HCT116 (cell line): Measurements from ENCODE around the gene ROR2. TPM values are rescaled to one million over a fixed set of nuclear protein-coding genes. Genes with fewer than 3 reads are reported as not detected.

ENCODE experiments used
- ATAC-seq: fragments of 200-7000 bp; cut with Tn5 transposase; 2 replicates; pipeline ENCODE4 v1.9.1; 2020; ENCODE audit warnings: mild to moderate bottlenecking, moderate library complexity
- BruUV-seq: library from RNA; stranded (reverse); fragments of 400-500 nt; replicated peaks from 2 replicates; lab custom pipeline; 2021; lab: Mats Ljungman, UMichigan
- CTCF ChIA-PET: fragments of 300-600 bp; sonication (Branson Sonifier 250); formaldehyde crosslinking; loops from one replicate; lab custom pipeline; 2021; ENCODE audit warnings: antibody characterized with exemption; lab: Charles Lee
- POLR2A ChIA-PET: fragments of 300-600, 350-600 bp; sonication (Branson Sonifier 250); formaldehyde crosslinking; loops from one replicate; lab custom pipeline; 2021; ENCODE audit warnings: antibody characterized with exemption; lab: Charles Lee
- RAD21 ChIA-PET, 2 experiments: fragments of 300-600 bp; sonication (Branson Sonifier 250); formaldehyde crosslinking; loops; one replicate each; lab custom pipeline; 2023; ENCODE audit warnings: low total read pairs in 2 of 2; ENCODE audit not compliant: uncharacterized antibody in 2 of 2, unreplicated experiment in 2 of 2, low non-redundant PET in 1 of 2; lab: Charles Lee
- DNase-seq: peaks from one replicate; pipeline ENCODE4 v3.0.0-alpha.2; 2010; ENCODE audit warnings: low read depth, low spot score
- H2AFZ ChIP-seq: fragments of 200-600 bp; shearing (Covaris generic), sonication (generic); 2 replicates; pipeline ENCODE4 v1.6.1; 2017; ENCODE audit warnings: low read depth, mixed run types, mixed read lengths, antibody characterized with exemption, low read length; ENCODE audit not compliant: poor library complexity, severe bottlenecking
- H3K27ac ChIP-seq: 2 replicates; pipeline ENCODE4 v1.5.1; 2012; ENCODE audit warnings: low read depth, low read length
- H3K27me3 ChIP-seq: fragments of 200-600 bp; sonication (generic); 2 replicates; pipeline ENCODE4 v1.6.1; 2016; ENCODE audit warnings: mixed run types, low read length, mixed read lengths; ENCODE audit not compliant: insufficient read depth
- H3K36me3 ChIP-seq, 2 experiments: fragments of 200-500 bp in 1 of 2; fragments of 200-600 bp in 1 of 2; sonication (Bioruptor generic) in 1 of 2; sonication (generic) in 1 of 2; 2 replicates each; pipeline versions ENCODE4 v1.5.1 to v1.6.1; 2014 to 2016; ENCODE audit warnings: low read length in 2 of 2, inconsistent platforms in 1 of 2, mixed read lengths in 1 of 2, mixed run types in 1 of 2; ENCODE audit not compliant: insufficient read depth in 2 of 2, control insufficient read depth in 1 of 2
- H3K4me1 ChIP-seq, 2 experiments: fragments of 200-600 bp in 1 of 2; sonication (generic) in 1 of 2; 2 replicates each; pipeline versions ENCODE4 v1.5.1 to v1.6.1; 2012 to 2017; ENCODE audit warnings: low read length in 2 of 2, inconsistent platforms in 1 of 2, mild to moderate bottlenecking in 1 of 2, mixed read lengths in 1 of 2, mixed run types in 1 of 2, moderate library complexity in 1 of 2; ENCODE audit not compliant: insufficient read depth in 2 of 2, control insufficient read depth in 1 of 2
- H3K4me2 ChIP-seq: fragments of 200-600 bp; sonication (generic); 2 replicates; pipeline ENCODE4 v1.6.1; 2017; ENCODE audit warnings: mixed run types, low read length, mixed read lengths
- H3K4me3 ChIP-seq, 2 experiments: fragments of 200-600 bp in 1 of 2; sonication (generic) in 1 of 2; replicated peaks in 1 of 2; 2 replicates each; pipeline ENCODE4 v1.5.1; 2011 to 2016; ENCODE audit warnings: low read length in 2 of 2, control low read depth in 1 of 2, low read depth in 1 of 2, mild to moderate bottlenecking in 1 of 2, mixed read lengths in 1 of 2, mixed run types in 1 of 2
- H3K79me2 ChIP-seq: fragments of 200-600 bp; sonication (generic); 2 replicates; pipeline ENCODE4 v1.6.1; 2017; ENCODE audit warnings: mild to moderate bottlenecking, mixed run types, low read length, moderate library complexity, mixed read lengths; ENCODE audit not compliant: insufficient read depth
- H3K9ac ChIP-seq: fragments of 200-600 bp; sonication (generic); 2 replicates; pipeline ENCODE4 v1.6.1; 2016; ENCODE audit warnings: low read length, mixed read lengths
- H3K9me2 ChIP-seq: fragments of 200-600 bp; sonication (generic), shearing (Covaris generic); 2 replicates; pipeline ENCODE4 v1.6.1; 2017; ENCODE audit warnings: mixed run types, mild to moderate bottlenecking, moderate library complexity; ENCODE audit not compliant: insufficient read depth
- H3K9me3 ChIP-seq, 2 experiments: fragments of 200-500 bp in 1 of 2; fragments of 200-600 bp in 1 of 2; sonication (Bioruptor generic) in 1 of 2; sonication (generic) in 1 of 2; 2 replicates each; pipeline ENCODE4 v1.6.1; 2014 to 2017; ENCODE audit warnings: low read length in 2 of 2, mixed read lengths in 2 of 2, inconsistent platforms in 1 of 2, low read depth in 1 of 2, mild to moderate bottlenecking in 1 of 2, mixed run types in 1 of 2, moderate library complexity in 1 of 2; ENCODE audit not compliant: control insufficient read depth in 1 of 2, insufficient read depth in 1 of 2
- H4K20me1 ChIP-seq: fragments of 200-600 bp; sonication (generic), shearing (Covaris generic); 2 replicates; pipeline ENCODE4 v1.6.1; 2017; ENCODE audit warnings: mixed run types, mild to moderate bottlenecking, moderate library complexity; ENCODE audit not compliant: insufficient read depth
- EGR1 ChIP-seq: IDR thresholded peaks from 2 replicates; pipeline ENCODE4 v1.6.1; 2012; ENCODE audit warnings: low read depth
- ELF1 ChIP-seq: IDR thresholded peaks from 2 replicates; pipeline ENCODE4 v1.6.1; 2012; ENCODE audit warnings: low read depth, borderline replicate concordance
- EZH2 ChIP-seq: fragments of 200-600 bp; sonication (generic); IDR thresholded peaks from 2 replicates; pipeline ENCODE4 v1.6.1; 2017; ENCODE audit warnings: antibody characterized with exemption, mixed run types
- FOSL1 ChIP-seq: IDR thresholded peaks from 2 replicates; pipeline ENCODE4 v1.6.1; 2012; ENCODE audit warnings: low read depth
- JUND ChIP-seq: IDR thresholded peaks from 2 replicates; pipeline ENCODE4 v1.6.1; 2012
- SP1 ChIP-seq: IDR thresholded peaks from 2 replicates; pipeline ENCODE4 v1.6.1; 2012; ENCODE audit warnings: low read depth
- intact Hi-C: fragments of 100-400 bp; cut with micrococcal nuclease; formaldehyde crosslinking; loops from 2 replicates; pipeline ENCODE4 v1.10.0; 2022
- total RNA-seq: library from RNA; stranded (reverse); gene quantifications from one replicate; pipeline ENCODE4 v1.2.1, GENCODE V29; 2021; ENCODE audit not compliant: unreplicated experiment

Gene ROR2
- total RNA-seq, 1 experiment from 2014 or later: 15.7 TPM

GRCh38 chr9:91782708-91783214 lies 167.3 kb downstream of the ROR2 start (continued):
- TF ChIP-seq EZH2: no peak
- TF ChIP-seq, all 23 proteins: peak for 0

GRCh38 chr9:91781906-91782305 lies 168.1 kb downstream of the ROR2 start:
- no peaks in the 10 kb centered on the region for H3K9me2 ChIP-seq
- RAD21 ChIA-PET: no interaction called here
- no peak overlapping the region for H3K9ac ChIP-seq
- H3K4me3 ChIP-seq: no peak overlapping the region
- H3K79me2 ChIP-seq: 0 out of 2 replicates have a peak, but pooled peaks cover 3% of the 10 kb centered on the region
- no peak overlapping the region for H2AFZ ChIP-seq
- no peak overlapping the region for H3K27ac ChIP-seq
- BruUV-seq: no TSS peak
- TF ChIP-seq SP1 (no peak), FOSL1 (no peak), EGR1 (no peak)
- intact Hi-C loops: no loop called here
- H3K9me3 ChIP-seq: no peaks in the 10 kb centered on the region
- no peak overlapping the region for H3K4me2 ChIP-seq
- H3K27me3 ChIP-seq: no peaks in the 10 kb centered on the region
- POLR2A ChIA-PET: no interaction called here
- H4K20me1 ChIP-seq: no peaks in the 10 kb centered on the region
- CTCF ChIA-PET: no interaction called here
- no peaks in the 10 kb centered on the region for H3K4me1 ChIP-seq
- H3K36me3 ChIP-seq: no peaks in the 10 kb centered on the region
- ATAC-seq (no peak), DNase-seq (no peak)

- POLR2A ChIA-PET: no interaction called here
Measured at GRCh38 chr9:91781116-91781515, 168.9 kb downstream of the ROR2 start.

More at GRCh38 chr9:91781116-91781515, 168.9 kb downstream of the ROR2 start:
- Histone ChIP-seq H3K9me2 (no peaks in the 10 kb centered on the region), H3K36me3 (no peaks in the 10 kb centered on the region), H3K4me2 (no peak overlapping the region), H3K9ac (no peak overlapping the region), H3K27me3 (no peaks in the 10 kb centered on the region), H4K20me1 (no peaks in the 10 kb centered on the region), H3K79me2 (no peaks in the 10 kb centered on the region), H3K27ac (no peak overlapping the region), H3K9me3 (no peaks in the 10 kb centered on the region), H3K4me1 (no peaks in the 10 kb centered on the region), H2AFZ (no peak overlapping the region), H3K4me3 (no peak overlapping the region)
- no TSS peak for BruUV-seq
- no peak for DNase-seq
- RAD21 ChIA-PET: no interaction called here
- TF ChIP-seq ELF1: no peak
- TF ChIP-seq FOSL1: no peak
- TF ChIP-seq JUND: no peak
- no peak for ATAC-seq
- intact Hi-C loops: no loop called here
- CTCF ChIA-PET: no interaction called here
